ENCODE results near the gene ATG16L2.

DNA sequence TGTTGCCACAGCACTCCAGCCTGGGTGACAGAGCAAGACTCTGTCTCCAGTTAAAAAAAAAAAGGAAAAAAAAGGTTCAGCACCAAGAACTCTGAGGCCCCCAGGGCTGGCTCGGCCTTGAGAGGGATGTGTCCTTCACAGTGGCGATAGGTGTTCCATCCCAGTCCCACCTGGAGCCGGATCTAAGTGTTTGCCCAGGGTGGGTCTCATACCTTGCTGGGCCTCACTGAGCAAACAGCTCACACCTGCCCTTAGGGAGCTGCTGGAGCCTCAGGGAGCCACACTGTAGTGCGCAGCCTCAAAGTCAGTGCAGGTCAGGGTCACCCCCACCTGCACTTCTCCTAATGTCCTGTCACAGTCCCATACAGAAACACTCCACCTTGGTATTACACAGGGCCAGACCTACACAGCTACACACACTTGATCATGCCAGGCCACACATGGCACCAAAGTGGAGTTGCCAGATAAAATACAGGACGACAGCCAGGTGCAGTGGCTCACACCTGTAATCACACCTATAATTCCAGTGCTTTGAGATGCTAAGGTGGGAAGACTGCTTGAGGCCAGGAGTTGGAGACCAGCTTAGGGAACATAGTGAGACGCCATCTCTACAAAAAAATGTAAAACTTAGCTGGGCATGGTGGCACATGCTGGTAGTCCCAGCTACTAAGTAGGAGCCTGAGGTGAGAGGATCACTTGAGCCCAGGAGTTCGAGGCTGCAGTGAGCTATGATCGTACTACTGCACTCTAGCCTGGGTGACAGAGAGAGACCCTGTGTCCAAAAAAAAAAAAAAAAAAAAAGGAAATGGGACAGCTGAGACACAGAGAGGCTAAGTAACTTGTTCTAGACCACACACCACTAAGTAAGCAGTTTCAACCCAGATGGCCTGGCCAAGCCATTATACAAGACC lies 27.7 kb upstream of the ATG16L2 start:
- TF ChIP-seq ATF1 (CRISPR knock-in tag; IDR thresholded peaks at IDR 0.05) (no peak), ZNF138 (CRISPR knock-in tag; conservative IDR thresholded peaks at IDR 0.05) (no peak), ZBTB43 (CRISPR knock-in tag; IDR thresholded peaks at IDR 0.05) (no peak), FOXJ3 (CRISPR knock-in tag; IDR thresholded peaks at IDR 0.05; ENCODE audit: borderline replicate concordance) (no peak), AFF4 (CRISPR knock-in tag; IDR thresholded peaks at IDR 0.05; ENCODE audit: borderline replicate concordance) (no peak), KAT7 (CRISPR knock-in tag; IDR thresholded peaks at IDR 0.05; ENCODE audit: borderline replicate concordance) (no peak), ETV6 (CRISPR knock-in tag; IDR thresholded peaks at IDR 0.05) (no peak)
- TF ChIP-seq, protein P1, sequence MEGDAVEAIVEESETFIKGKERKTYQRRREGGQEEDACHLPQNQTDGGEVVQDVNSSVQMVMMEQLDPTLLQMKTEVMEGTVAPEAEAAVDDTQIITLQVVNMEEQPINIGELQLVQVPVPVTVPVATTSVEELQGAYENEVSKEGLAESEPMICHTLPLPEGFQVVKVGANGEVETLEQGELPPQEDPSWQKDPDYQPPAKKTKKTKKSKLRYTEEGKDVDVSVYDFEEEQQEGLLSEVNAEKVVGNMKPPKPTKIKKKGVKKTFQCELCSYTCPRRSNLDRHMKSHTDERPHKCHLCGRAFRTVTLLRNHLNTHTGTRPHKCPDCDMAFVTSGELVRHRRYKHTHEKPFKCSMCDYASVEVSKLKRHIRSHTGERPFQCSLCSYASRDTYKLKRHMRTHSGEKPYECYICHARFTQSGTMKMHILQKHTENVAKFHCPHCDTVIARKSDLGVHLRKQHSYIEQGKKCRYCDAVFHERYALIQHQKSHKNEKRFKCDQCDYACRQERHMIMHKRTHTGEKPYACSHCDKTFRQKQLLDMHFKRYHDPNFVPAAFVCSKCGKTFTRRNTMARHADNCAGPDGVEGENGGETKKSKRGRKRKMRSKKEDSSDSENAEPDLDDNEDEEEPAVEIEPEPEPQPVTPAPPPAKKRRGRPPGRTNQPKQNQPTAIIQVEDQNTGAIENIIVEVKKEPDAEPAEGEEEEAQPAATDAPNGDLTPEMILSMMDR (IDR thresholded peaks at IDR 0.05), result no peak
- TF ChIP-seq, protein P2, sequence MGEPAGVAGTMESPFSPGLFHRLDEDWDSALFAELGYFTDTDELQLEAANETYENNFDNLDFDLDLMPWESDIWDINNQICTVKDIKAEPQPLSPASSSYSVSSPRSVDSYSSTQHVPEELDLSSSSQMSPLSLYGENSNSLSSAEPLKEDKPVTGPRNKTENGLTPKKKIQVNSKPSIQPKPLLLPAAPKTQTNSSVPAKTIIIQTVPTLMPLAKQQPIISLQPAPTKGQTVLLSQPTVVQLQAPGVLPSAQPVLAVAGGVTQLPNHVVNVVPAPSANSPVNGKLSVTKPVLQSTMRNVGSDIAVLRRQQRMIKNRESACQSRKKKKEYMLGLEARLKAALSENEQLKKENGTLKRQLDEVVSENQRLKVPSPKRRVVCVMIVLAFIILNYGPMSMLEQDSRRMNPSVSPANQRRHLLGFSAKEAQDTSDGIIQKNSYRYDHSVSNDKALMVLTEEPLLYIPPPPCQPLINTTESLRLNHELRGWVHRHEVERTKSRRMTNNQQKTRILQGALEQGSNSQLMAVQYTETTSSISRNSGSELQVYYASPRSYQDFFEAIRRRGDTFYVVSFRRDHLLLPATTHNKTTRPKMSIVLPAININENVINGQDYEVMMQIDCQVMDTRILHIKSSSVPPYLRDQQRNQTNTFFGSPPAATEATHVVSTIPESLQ (CRISPR knock-in tag; IDR thresholded peaks at IDR 0.05), result no peak
- TF ChIP-seq, protein P3, sequence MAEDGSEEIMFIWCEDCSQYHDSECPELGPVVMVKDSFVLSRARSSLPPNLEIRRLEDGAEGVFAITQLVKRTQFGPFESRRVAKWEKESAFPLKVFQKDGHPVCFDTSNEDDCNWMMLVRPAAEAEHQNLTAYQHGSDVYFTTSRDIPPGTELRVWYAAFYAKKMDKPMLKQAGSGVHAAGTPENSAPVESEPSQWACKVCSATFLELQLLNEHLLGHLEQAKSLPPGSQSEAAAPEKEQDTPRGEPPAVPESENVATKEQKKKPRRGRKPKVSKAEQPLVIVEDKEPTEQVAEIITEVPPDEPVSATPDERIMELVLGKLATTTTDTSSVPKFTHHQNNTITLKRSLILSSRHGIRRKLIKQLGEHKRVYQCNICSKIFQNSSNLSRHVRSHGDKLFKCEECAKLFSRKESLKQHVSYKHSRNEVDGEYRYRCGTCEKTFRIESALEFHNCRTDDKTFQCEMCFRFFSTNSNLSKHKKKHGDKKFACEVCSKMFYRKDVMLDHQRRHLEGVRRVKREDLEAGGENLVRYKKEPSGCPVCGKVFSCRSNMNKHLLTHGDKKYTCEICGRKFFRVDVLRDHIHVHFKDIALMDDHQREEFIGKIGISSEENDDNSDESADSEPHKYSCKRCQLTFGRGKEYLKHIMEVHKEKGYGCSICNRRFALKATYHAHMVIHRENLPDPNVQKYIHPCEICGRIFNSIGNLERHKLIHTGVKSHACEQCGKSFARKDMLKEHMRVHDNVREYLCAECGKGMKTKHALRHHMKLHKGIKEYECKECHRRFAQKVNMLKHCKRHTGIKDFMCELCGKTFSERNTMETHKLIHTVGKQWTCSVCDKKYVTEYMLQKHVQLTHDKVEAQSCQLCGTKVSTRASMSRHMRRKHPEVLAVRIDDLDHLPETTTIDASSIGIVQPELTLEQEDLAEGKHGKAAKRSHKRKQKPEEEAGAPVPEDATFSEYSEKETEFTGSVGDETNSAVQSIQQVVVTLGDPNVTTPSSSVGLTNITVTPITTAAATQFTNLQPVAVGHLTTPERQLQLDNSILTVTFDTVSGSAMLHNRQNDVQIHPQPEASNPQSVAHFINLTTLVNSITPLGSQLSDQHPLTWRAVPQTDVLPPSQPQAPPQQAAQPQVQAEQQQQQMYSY (CRISPR knock-in tag; IDR thresholded peaks at IDR 0.05), result no peak
